Measurements from ENCODE around the gene ABCC1. TPM values are rescaled to one million over a fixed set of nuclear protein-coding genes. Genes with fewer than 3 reads are reported as not detected.

ABCC1 gene
- polyA plus RNA-seq, 1 of the 3 experiments (the other 2 are of a cell fraction), result 23.7 TPM

- Histone ChIP-seq H3K9me2 (no peaks in the 10 kb centered on the region), H3K4me1 (ENCODE audit: control insufficient read depth in 1 of 2, insufficient read depth in 2 of 2, low read depth in 1 of 2, low read length in 1 of 2) (peaks cover 23 to 37% of the 10 kb centered on the region in 2 experiments), H3K27me3 (ENCODE audit: insufficient read depth) (no peaks in the 10 kb centered on the region), H3K27ac (ENCODE audit: low read depth in 2 of 2, low read length in 1 of 2) (peak overlapping the region; percentile 62 to 89), H3K4me3 (ENCODE audit: low read depth in 2 of 2, low read length in 1 of 2) (no peak overlapping the region), H3K36me3 (replicated peaks in 1 of 2; ENCODE audit: control insufficient read depth in 1 of 2, insufficient read depth in 2 of 2, low read length in 1 of 2) (peaks cover 0 to 21% of the 10 kb centered on the region in 2 experiments), H3K4me2 (peak overlapping the region; percentile 65; the same call in 1 of the 2 replicates), H3K79me2 (ENCODE audit: insufficient read depth) (peaks cover 13% of the 10 kb centered on the region; the same call in 1 of the 2 replicates), H3K9me3 (no peaks in the 10 kb centered on the region), H2AFZ (ENCODE audit: low read depth) (no peak overlapping the region), H3F3A (replicated peaks; ENCODE audit: insufficient read depth) (peaks cover 24% of the 10 kb centered on the region), H3K9ac (peak overlapping the region; percentile 22; the same call in 1 of the 2 replicates), H4K20me1 (ENCODE audit: insufficient read depth) (0 out of 2 replicates have a peak, but pooled peaks cover 3% of the 10 kb centered on the region)
- 48% methylated on average over 8 of the region's 9 CpGs for WGBS (ENCODE audit: low lambda C conversion rate)
- no peak for DNase-seq
- ChIA-PET POLR2A (no interaction called here), CTCF (interaction anchor here (0.9 to 1.5 kb wide), 3 partner anchors 10 to 147 kb away, joined by 3 to 4 read pairs (median 3); no protein-coding TSS in a partner anchor)
- no peak for TF ChIP-seq JUND (IDR thresholded peaks at IDR 0.05)
- TF ChIP-seq, protein P1, sequence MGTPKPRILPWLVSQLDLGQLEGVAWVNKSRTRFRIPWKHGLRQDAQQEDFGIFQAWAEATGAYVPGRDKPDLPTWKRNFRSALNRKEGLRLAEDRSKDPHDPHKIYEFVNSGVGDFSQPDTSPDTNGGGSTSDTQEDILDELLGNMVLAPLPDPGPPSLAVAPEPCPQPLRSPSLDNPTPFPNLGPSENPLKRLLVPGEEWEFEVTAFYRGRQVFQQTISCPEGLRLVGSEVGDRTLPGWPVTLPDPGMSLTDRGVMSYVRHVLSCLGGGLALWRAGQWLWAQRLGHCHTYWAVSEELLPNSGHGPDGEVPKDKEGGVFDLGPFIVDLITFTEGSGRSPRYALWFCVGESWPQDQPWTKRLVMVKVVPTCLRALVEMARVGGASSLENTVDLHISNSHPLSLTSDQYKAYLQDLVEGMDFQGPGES (IDR thresholded peaks at IDR 0.05; ENCODE audit: low read depth, low read length), result no peak
- TF ChIP-seq NFIC (IDR thresholded peaks at IDR 0.05; ENCODE audit: borderline replicate concordance), result no peak
- no peak for TF ChIP-seq TCF12 (IDR thresholded peaks at IDR 0.05)
- TF ChIP-seq RCOR1 (IDR thresholded peaks at IDR 0.05; ENCODE audit: low read length), result no peak
- no peak for TF ChIP-seq FOXM1 (IDR thresholded peaks at IDR 0.05; ENCODE audit: low read depth)
- no peak for TF ChIP-seq GATA2 (CRISPR knock-in tag; IDR thresholded peaks at IDR 0.05)
- no peak for TF ChIP-seq USF2 (IDR thresholded peaks at IDR 0.05; ENCODE audit: borderline replicate concordance, low read depth, low read length)
- TF ChIP-seq FOSL2 (IDR thresholded peaks at IDR 0.05; ENCODE audit: borderline replicate concordance, low read depth), result no peak
- no peak for TF ChIP-seq FOXJ3 (CRISPR knock-in tag; IDR thresholded peaks at IDR 0.05)
- no peak for TF ChIP-seq SIN3A (IDR thresholded peaks at IDR 0.05; ENCODE audit: borderline replicate concordance, low read depth, low read length)
- no peak for TF ChIP-seq MEF2A (IDR thresholded peaks at IDR 0.05; ENCODE audit: borderline replicate concordance, low read depth)
- TF ChIP-seq, protein P2, sequence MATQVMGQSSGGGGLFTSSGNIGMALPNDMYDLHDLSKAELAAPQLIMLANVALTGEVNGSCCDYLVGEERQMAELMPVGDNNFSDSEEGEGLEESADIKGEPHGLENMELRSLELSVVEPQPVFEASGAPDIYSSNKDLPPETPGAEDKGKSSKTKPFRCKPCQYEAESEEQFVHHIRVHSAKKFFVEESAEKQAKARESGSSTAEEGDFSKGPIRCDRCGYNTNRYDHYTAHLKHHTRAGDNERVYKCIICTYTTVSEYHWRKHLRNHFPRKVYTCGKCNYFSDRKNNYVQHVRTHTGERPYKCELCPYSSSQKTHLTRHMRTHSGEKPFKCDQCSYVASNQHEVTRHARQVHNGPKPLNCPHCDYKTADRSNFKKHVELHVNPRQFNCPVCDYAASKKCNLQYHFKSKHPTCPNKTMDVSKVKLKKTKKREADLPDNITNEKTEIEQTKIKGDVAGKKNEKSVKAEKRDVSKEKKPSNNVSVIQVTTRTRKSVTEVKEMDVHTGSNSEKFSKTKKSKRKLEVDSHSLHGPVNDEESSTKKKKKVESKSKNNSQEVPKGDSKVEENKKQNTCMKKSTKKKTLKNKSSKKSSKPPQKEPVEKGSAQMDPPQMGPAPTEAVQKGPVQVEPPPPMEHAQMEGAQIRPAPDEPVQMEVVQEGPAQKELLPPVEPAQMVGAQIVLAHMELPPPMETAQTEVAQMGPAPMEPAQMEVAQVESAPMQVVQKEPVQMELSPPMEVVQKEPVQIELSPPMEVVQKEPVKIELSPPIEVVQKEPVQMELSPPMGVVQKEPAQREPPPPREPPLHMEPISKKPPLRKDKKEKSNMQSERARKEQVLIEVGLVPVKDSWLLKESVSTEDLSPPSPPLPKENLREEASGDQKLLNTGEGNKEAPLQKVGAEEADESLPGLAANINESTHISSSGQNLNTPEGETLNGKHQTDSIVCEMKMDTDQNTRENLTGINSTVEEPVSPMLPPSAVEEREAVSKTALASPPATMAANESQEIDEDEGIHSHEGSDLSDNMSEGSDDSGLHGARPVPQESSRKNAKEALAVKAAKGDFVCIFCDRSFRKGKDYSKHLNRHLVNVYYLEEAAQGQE (IDR thresholded peaks at IDR 0.05; ENCODE audit: low read depth, low read length), result no peak
- no peak for TF ChIP-seq MAX (IDR thresholded peaks at IDR 0.05; ENCODE audit: low read depth)
- no peak for TF ChIP-seq TAF1 (IDR thresholded peaks at IDR 0.05; ENCODE audit: borderline replicate concordance, low read depth, low read length)
- no peak for TF ChIP-seq NRF1 (IDR thresholded peaks at IDR 0.05; ENCODE audit: low read depth, low read length)
- no peak for TF ChIP-seq PBX3 (IDR thresholded peaks at IDR 0.05)
- TF ChIP-seq ZBTB33 (IDR thresholded peaks at IDR 0.05; ENCODE audit: borderline replicate concordance, low read depth), result no peak
Observed at GRCh38 chr16:16021646-16021987, 72.2 kb downstream of the ABCC1 start.

Data from SK-N-SH (cell line).